Smooth muscle cell (in vitro differentiated cells): ENCODE results near the gene ZNF318. TPM values are rescaled to one million over a fixed set of nuclear protein-coding genes. Genes with fewer than 3 reads are reported as not detected.

ENCODE experiments used
- DNase-seq: peaks from one replicate; lab custom pipeline; 2025; ENCODE audit not compliant: unreplicated experiment; lab: John Stamatoyannopoulos, UW
- H2AFZ ChIP-seq: fragments of 200-600 bp; sonication (generic); 2 replicates; pipeline ENCODE4 v1.6.0; 2016; ENCODE audit warnings: antibody characterized with exemption, low read depth, mild to moderate bottlenecking
- H3F3A ChIP-seq: fragments of 200-600 bp; sonication (generic); 2 replicates; pipeline ENCODE4 v1.6.0; 2017; ENCODE audit warnings: antibody characterized with exemption, low read depth
- H3K27ac ChIP-seq: fragments of 200-600 bp; sonication (generic); 2 replicates; pipeline ENCODE4 v1.5.1; 2016; ENCODE audit warnings: low read depth, mild to moderate bottlenecking
- H3K27me3 ChIP-seq: fragments of 200-600 bp; sonication (generic); 2 replicates; pipeline ENCODE4 v1.6.1; 2016; ENCODE audit warnings: low read depth, mild to moderate bottlenecking
- H3K36me3 ChIP-seq: fragments of 200-600 bp; sonication (generic); 2 replicates; pipeline ENCODE4 v1.5.1; 2016; ENCODE audit warnings: low read depth
- H3K4me1 ChIP-seq: fragments of 200-600 bp; sonication (generic); 2 replicates; pipeline ENCODE4 v1.5.1; 2016; ENCODE audit warnings: low read depth
- H3K4me2 ChIP-seq: fragments of 200-600 bp; sonication (generic); 2 replicates; pipeline ENCODE4 v1.6.0; 2016; ENCODE audit warnings: mild to moderate bottlenecking
- H3K4me3 ChIP-seq: fragments of 200-600 bp; sonication (generic); 2 replicates; pipeline ENCODE4 v1.5.1; 2016; ENCODE audit warnings: mild to moderate bottlenecking
- H3K79me2 ChIP-seq: fragments of 200-600 bp; sonication (generic); 2 replicates; pipeline ENCODE4 v1.6.0; 2016; ENCODE audit warnings: low read depth, mild to moderate bottlenecking
- H3K9ac ChIP-seq: fragments of 200-600 bp; sonication (generic); 2 replicates; pipeline ENCODE4 v1.6.0; 2016; ENCODE audit warnings: low read depth
- H3K9me3 ChIP-seq: fragments of 200-600 bp; sonication (generic); replicated peaks from 2 replicates; pipeline ENCODE4 v1.5.1; 2016; ENCODE audit warnings: low read depth
- H4K20me1 ChIP-seq: fragments of 200-600 bp; sonication (generic); 2 replicates; pipeline ENCODE4 v1.6.0; 2016; ENCODE audit warnings: low read depth
- CTCF ChIP-seq: fragments of 200-600 bp; sonication (generic); IDR thresholded peaks from 2 replicates; pipeline ENCODE4 v1.5.1; 2017; ENCODE audit warnings: borderline replicate concordance, mild to moderate bottlenecking, antibody characterized with exemption; ENCODE audit not compliant: insufficient read depth, poor library complexity, severe bottlenecking
- WGBS: methylation state at CpG from one replicate; pipeline ENCODE4 v1.1.7; 2016; ENCODE audit warnings: low lambda C conversion rate; 5-methylcytosine and 5-hydroxymethylcytosine counted together
- polyA plus RNA-seq: library from polyadenylated mRNA; unstranded; fragments of >200 nt; fragmentation: Nextera tagmentation; extraction: Ambion mirVana; gene quantifications from 2 replicates; pipeline ENCODE4 v1.2.1, GENCODE V29; 2016
- total RNA-seq: library from RNA; depleted of rRNA; stranded (reverse); fragments of >200 nt; gene quantifications from 2 replicates; pipeline ENCODE4 v1.2.3, GENCODE V29; 2014

Gene ZNF318
- total and polyA plus RNA-seq, 2 experiments from 2014 or later = 5.8 to 14.7 TPM

GRCh38 chr6:43296780-43297497 lies 72.5 kb downstream of the ZNF318 start:
- no peaks in the 10 kb centered on the region for H3K9me3 ChIP-seq
- H3K4me2 ChIP-seq = no peak overlapping the region
- H3K27me3 ChIP-seq = no peaks in the 10 kb centered on the region
- no peak for DNase-seq
- H3K36me3 ChIP-seq = no peaks in the 10 kb centered on the region
- no peak overlapping the region for H3K27ac ChIP-seq
- H3F3A ChIP-seq = no peaks in the 10 kb centered on the region
- H3K9ac ChIP-seq = no peak overlapping the region
- no peak for TF ChIP-seq CTCF
- 79% methylated on average over 5 of the region's 5 CpGs for WGBS
- no peak overlapping the region for H3K4me3 ChIP-seq
- no peaks in the 10 kb centered on the region for H3K79me2 ChIP-seq
- no peak overlapping the region for H2AFZ ChIP-seq
- H4K20me1 ChIP-seq = no peaks in the 10 kb centered on the region
- peaks cover 3% of the 10 kb centered on the region for H3K4me1 ChIP-seq

DNA sequence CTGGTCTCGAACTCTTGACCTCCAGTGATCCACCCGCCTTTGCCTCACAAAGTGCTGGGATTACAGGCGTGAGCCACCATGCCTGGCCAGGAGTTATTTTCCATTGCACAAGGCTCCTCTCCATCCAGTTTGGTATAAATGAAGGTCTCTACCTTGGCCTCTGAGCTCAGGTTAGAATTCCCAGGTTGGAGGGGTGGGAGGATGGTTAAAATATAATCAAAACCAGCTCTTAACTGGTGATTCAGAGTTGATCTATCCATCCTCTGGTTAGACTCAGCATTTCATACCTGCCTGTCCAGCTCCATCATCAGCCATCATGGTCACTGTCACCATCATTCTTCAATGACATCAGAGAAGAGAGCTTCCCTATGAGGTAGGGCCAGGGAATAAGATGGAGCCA lies 74.0 kb downstream of the ZNF318 start:
- Histone ChIP-seq H3K4me2 (no peak overlapping the region), H3K9ac (no peak overlapping the region), H3K36me3 (no peaks in the 10 kb centered on the region), H3K4me1 (peaks cover 3% of the 10 kb centered on the region), H2AFZ (no peak overlapping the region), H4K20me1 (no peaks in the 10 kb centered on the region), H3K27me3 (no peaks in the 10 kb centered on the region), H3K9me3 (no peaks in the 10 kb centered on the region), H3K4me3 (no peak overlapping the region), H3K79me2 (no peaks in the 10 kb centered on the region), H3K27ac (no peak overlapping the region), H3F3A (no peaks in the 10 kb centered on the region)
- no peak for TF ChIP-seq CTCF
- 87% methylated on average over 3 of the region's 3 CpGs for WGBS
- DNase-seq = no peak

DNA sequence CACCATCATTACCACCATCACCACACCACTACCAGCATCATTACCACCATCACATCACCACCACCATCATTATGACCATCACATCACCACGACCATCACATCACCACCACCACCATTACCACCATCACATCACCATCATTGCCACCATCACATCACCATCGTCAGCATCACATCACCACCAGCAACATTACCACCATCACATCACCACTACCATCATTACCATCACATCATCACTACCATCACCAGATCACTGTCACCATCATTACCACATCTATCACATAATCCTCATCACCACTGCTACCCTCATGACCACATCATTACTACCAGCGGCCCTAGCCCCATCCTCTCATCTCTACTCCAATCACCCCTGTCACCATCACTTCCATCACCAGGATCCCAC lies 74.9 kb downstream of the ZNF318 start:
- peaks cover 3% of the 10 kb centered on the region for H3K4me1 ChIP-seq
- H2AFZ ChIP-seq = no peak overlapping the region
- H3K4me2 ChIP-seq = no peak overlapping the region
- H3K4me3 ChIP-seq = no peak overlapping the region
- no peak for DNase-seq
- H3K79me2 ChIP-seq = no peaks in the 10 kb centered on the region
- H3K27me3 ChIP-seq = no peaks in the 10 kb centered on the region
- TF ChIP-seq CTCF = no peak
- no peaks in the 10 kb centered on the region for H3F3A ChIP-seq
- no peaks in the 10 kb centered on the region for H4K20me1 ChIP-seq
- H3K9me3 ChIP-seq = no peaks in the 10 kb centered on the region
- 95% methylated on average over 3 of the region's 3 CpGs for WGBS
- no peak overlapping the region for H3K27ac ChIP-seq
- no peaks in the 10 kb centered on the region for H3K36me3 ChIP-seq
- no peak overlapping the region for H3K9ac ChIP-seq

DNA sequence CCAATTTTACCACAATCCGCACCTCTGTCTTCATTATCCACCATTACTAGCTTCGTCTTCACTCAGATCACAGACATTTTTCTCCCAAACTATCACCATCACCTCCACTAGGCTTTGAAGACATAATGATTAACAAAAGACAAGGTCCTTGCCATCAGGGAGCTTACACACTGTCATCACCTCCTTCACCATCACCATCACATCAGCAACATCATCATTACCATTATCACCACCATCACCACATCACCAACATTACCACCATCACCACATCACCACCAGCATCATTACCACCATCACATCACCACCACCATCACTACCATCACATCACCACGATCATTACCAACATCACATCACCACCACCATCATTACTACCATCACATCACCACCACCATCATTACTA lies 75.7 kb downstream of the ZNF318 start:
- Histone ChIP-seq H3K4me3 (no peak overlapping the region), H3K4me2 (no peak overlapping the region), H4K20me1 (no peaks in the 10 kb centered on the region), H3K9me3 (no peaks in the 10 kb centered on the region), H3K79me2 (no peaks in the 10 kb centered on the region), H3K36me3 (no peaks in the 10 kb centered on the region), H3F3A (no peaks in the 10 kb centered on the region), H3K4me1 (no peaks in the 10 kb centered on the region), H2AFZ (no peak overlapping the region), H3K27ac (no peak overlapping the region), H3K9ac (no peak overlapping the region), H3K27me3 (no peaks in the 10 kb centered on the region)
- DNase-seq = no peak
- TF ChIP-seq CTCF = no peak
- 95% methylated on average over 3 of the region's 3 CpGs for WGBS
